ENCODE results near the gene ZNF547. TPM values are rescaled to one million over a fixed set of nuclear protein-coding genes. Genes with fewer than 3 reads are reported as not detected.

ZNF547 gene
- 4.7 and 5.8 TPM in 2 replicates for total RNA-seq

GRCh38 chr19:57362997-57363687, at the start of gene ZNF547, which contains the start of gene TRAPPC2B:
Gene ZNF547, plus strand, starts transcription at chr19:57363551. Its CDS starts 5,005 bp downstream, at chr19:57368556.
Gene TRAPPC2B, plus strand, starts transcription at chr19:57363551. Its CDS starts 1,283 bp downstream, at chr19:57364834.

GRCh38 chr19:57320180-57321084, 42.9 kb upstream of the ZNF547 start, which contains the start of gene ZNF543:
Gene ZNF543, plus strand, starts transcription at chr19:57320472. Its CDS starts 382 bp downstream, at chr19:57320854.

GRCh38 chr19:57350877-57351805, 12.2 kb upstream of the ZNF547 start, which contains the start of gene ZNF304:
Gene ZNF304, plus strand, starts transcription at chr19:57351271. Its CDS starts 394 bp downstream, at chr19:57351665.

GRCh38 chr19:57389730-57390598, 26.6 kb downstream of the ZNF547 start, which contains the start of gene ZNF548:
Gene ZNF548, plus strand, starts transcription at chr19:57389854. Its CDS starts 246 bp downstream, at chr19:57390100.

GRCh38 chr19:57410877-57411671, 47.7 kb downstream of the ZNF547 start, which contains the start of gene ZNF17:
Gene ZNF17, plus strand, starts transcription at chr19:57411161. Its CDS starts 2,455 bp downstream, at chr19:57413616.

Other genes starting within 250 kb of the ZNF547 start
- gene USP29, start 243.6 kb upstream of the ZNF547 start, total RNA-seq, result not detected in 2 replicates
- not detected in 2 replicates for gene ZIM3, start 218.3 kb upstream of the ZNF547 start, total RNA-seq
- not detected in 2 replicates for gene DUXA, start 196.1 kb upstream of the ZNF547 start, total RNA-seq
- 26.4 and 27.7 TPM in 2 replicates for gene ZNF264, start 172.1 kb upstream of the ZNF547 start, total RNA-seq
- 0.66 and 0.75 TPM in 2 replicates for gene AURKC, start 132.5 kb upstream of the ZNF547 start, total RNA-seq
- 23.9 and 25.1 TPM in 2 replicates for gene ZNF805, start 122.9 kb upstream of the ZNF547 start, total RNA-seq
- 74.9 and 76.0 TPM in 2 replicates for gene ZNF460, start 83.1 kb upstream of the ZNF547 start, total RNA-seq
- 10.7 and 10.8 TPM in 2 replicates for gene ZNF543, start 43.1 kb upstream of the ZNF547 start, total RNA-seq
- 11.9 and 14.1 TPM in 2 replicates for gene ZNF304, start 12.3 kb upstream of the ZNF547 start, total RNA-seq
- gene TRAPPC2B, start within 50 bp of the ZNF547 start, total RNA-seq, result 9.1 and 11.5 TPM in 2 replicates
- gene ZNF548, start 26.3 kb downstream of the ZNF547 start, total RNA-seq, result 24.7 and 25.1 TPM in 2 replicates
- gene ZNF17, start 47.6 kb downstream of the ZNF547 start, total RNA-seq, result 11.7 and 12.3 TPM in 2 replicates
- 7.6 and 12.2 TPM in 2 replicates for gene ZNF749, start 71.8 kb downstream of the ZNF547 start, total RNA-seq
- gene VN1R1, start 93.6 kb downstream of the ZNF547 start, total RNA-seq, result 0.79 and 0.99 TPM in 2 replicates
- gene ZNF772, start 114.0 kb downstream of the ZNF547 start, total RNA-seq, result 27.3 and 31.0 TPM in 2 replicates
- gene ZNF419, start 124.2 kb downstream of the ZNF547 start, total RNA-seq, result 12.9 and 13.5 TPM in 2 replicates
- 14.1 and 16.5 TPM in 2 replicates for gene ZNF773, start 136.4 kb downstream of the ZNF547 start, total RNA-seq
- gene ZNF549, start 163.8 kb downstream of the ZNF547 start, total RNA-seq, result 5.8 and 6.2 TPM in 2 replicates
- 6.9 and 9.1 TPM in 2 replicates for gene ZNF550, start 196.3 kb downstream of the ZNF547 start, total RNA-seq
- 5.2 and 6.1 TPM in 2 replicates for gene ZNF416, start 215.4 kb downstream of the ZNF547 start, total RNA-seq
- gene ZIK1, start 220.6 kb downstream of the ZNF547 start, total RNA-seq, result 7.6 and 12.0 TPM in 2 replicates
- gene ZNF530, start 236.3 kb downstream of the ZNF547 start, total RNA-seq, result 3.6 and 4.2 TPM in 2 replicates

Data from aortic smooth muscle cell (primary cell).